ENCODE measurements around the gene NCOA3. TPM values are rescaled to one million over a fixed set of nuclear protein-coding genes. Genes with fewer than 3 reads are reported as not detected.

The NCOA3 gene
- total RNA-seq, 1 donor from 2014 or later: 21.6 TPM

DNA sequence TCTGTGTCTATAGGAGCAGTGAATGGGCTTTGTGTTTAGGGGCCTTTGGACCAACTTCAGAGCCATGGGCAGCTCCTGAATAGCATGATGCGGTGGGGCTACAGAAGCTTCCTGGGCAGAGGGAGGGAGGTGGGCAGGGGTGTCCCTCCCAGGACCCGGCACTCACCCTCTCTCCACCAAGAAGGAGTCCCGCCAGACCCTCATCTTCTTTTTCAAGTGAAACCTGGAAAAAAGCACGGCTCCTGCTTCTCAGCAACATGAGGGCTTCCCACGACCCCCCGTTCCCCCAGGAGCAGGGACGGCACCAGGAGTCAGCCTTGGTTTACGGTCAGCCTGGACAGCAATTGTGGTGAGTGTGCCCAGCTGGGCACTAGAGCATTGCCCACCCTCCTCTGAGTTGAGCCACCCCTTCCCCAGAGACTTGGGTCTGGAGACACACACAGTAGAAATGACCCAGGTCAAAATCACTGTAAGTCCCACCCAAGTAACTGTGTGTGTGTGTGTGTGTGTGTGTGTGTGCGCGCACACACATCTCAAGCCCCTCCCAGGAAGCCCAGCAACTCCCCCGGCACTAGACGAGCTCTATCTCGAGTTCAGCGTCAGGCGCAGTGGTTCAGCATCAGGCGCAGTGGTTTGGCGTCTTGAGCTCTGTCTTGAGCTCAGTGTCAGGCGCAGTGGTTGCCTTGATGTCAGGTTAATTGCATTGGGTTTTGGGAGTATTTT is 175.4 kb downstream of the NCOA3 start:
- DNase-seq (ENCODE audit: missing footprints) (no peak), ATAC-seq (no peak)
- intact Hi-C loops (cut with DNase I): no loop called here

DNA sequence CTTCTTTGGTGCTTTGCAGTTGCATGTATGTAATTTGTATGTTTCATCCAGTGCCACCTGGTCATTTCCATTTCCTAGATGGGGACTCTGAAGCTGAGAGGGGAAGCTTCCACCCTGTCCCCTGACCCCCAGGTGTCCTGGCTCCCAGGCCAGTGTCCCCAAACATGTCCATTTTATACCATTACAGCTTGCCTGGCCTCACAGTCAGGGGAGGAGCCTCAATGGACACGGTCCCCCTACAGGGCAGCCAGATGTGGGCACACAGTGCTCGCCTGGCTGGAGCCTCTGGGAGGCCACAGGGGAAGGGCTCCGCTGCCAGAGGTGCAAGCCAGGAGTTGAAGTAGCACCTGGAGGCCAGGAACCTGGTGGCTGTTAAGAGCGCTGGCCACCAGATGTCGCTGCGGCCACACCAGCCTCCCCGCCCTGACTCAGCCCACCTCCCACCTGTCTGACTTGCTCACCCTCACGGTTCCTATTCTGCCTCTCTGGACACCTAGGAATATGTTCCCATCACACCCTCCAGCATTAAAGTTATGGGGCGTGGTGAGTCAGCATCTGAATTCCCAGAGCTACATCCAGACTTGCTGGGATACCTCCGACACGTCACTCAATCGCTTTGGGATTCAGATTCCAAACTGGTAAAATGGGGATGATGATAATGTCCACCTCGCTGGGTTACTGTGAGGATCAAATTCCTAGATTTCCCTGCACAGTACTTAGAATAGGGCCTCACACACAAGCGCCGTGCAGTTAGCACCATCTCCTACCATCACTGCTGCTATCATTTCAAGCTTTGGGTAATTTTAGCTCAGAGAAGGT is 176.2 kb downstream of the NCOA3 start:
- intact Hi-C loops (cut with DNase I): loop anchor here (1.0 kb wide), 1 partner anchor 943 kb away; no protein-coding TSS in a partner anchor
- DNase-seq (ENCODE audit: missing footprints): no peak
- ATAC-seq: no peak

DNA sequence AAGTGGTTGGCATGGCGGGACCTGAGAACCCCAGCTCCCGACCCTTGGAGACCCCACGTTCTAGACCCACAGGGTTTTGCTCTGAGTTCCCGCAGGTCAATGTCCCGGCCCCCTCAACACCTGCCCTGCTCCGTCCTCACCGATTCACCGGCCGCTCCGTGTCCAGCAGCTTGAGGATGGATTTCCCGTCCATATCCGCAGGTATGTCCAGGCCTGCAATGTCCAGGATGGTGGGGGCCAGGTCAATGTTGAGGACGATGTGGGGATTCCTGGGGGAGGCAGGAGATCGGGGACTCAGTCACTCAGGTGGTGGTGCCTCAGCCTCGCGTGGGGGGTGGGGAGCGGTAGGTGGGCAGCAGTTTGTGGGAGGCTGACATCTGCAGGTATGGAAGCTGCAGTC is 176.8 kb downstream of the NCOA3 start:
- ATAC-seq (no peak), DNase-seq (ENCODE audit: missing footprints) (no peak)
- intact Hi-C loops (cut with DNase I): loop anchor here (1.0 kb wide), 1 partner anchor 943 kb away; no protein-coding TSS in a partner anchor

DNA sequence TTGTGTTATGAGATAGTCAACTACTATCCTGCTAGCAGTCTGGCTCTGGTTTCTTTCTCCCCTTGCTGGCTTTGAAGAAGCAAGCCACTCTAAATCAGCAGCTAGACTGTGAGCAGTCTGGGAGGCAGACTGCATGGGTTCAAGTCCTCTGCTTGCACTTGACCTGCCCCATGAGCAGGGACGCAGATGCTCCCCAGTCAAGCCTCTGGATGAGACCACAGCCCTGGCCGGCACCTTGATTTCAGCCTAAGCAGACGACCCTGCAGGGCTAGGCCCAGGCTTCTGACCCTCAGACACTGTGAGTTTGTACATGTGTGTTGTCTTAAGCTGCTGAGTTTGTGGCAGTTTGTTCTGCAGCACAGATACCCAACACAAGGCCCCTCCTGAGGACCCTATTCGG is 177.8 kb downstream of the NCOA3 start:
- intact Hi-C loops (cut with DNase I): no loop called here
- no peak for ATAC-seq

DNA sequence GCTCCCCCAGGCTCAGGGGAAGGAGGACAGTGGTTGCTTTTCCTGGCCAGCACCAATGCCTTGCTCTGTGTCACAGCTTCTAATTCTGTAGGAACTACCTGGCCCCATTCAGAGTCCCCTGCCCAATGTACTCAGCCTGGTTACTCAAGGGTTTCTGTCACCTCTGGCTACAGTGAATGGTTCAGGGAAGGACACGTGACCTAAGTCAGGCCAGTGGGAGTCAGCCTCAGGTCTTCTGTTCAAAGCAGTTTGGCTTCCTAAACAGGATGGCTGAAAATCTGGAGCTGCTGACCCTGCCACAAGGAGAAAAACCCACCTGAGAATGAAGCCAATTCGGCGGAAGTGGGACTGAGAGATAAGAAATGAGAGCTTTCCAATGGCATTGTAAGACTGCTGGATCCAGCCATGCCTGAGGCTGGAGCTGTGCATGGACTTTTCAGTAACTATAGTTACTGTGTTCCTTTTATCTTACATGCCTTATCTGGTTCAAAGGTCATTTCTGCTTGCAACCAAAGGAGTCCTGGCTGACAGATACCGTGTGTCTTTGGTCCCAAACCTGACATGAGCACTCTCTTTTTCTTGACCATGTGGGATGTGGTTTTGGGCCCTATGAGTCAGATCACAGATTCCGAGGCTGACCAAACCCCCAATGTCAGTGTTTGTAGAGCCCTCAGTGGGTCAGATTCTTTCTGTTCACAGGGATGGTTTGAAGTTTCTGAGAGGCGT is 179.3 kb downstream of the NCOA3 start:
- intact Hi-C loops (cut with DNase I): loop anchor here (5.0 kb wide), 1 partner anchor 106 kb away; the partner anchor contains the start of gene SULF2
- no peak for ATAC-seq
- DNase-seq (ENCODE audit: missing footprints): no peak

More for the DNA sequence above, 177.8 kb downstream of the NCOA3 start:
- peak; percentile 56 for DNase-seq (ENCODE audit: missing footprints)

DNA sequence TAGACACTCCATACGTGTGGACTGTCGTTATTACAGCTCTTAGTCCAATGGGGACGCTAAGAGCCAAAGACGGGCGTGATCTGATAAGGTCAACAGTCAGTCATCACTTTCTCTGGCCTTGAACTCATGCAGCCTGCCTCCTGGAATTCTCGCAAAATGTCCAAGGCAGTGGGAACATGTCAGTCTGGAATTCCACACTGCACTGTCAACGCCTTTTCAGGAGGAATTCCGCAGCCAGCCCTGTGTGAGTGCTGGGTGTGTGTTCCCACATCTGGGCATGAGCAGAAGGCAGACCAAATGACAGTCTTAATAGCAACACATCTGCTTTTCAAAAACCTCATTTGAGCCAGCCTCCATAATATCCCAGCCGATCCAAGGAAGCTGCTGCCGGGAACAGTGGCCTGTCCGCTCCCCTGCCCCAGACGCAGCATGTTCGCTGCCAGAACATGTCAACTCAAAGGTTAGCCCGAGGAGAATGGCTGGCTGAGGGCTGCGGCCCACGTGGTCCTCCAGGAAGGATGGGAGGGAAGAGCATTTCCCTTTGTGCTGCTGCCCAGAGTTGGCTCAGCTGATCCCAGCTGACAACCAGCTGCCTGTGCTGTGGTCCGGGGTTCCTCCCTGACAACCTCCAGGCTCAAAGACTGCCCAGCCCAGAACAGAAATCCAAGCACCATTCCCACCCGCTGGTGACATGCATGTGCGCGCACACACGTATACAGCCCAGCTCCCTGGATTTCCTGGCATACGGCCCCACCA is 180.5 kb downstream of the NCOA3 start:
- DNase-seq (ENCODE audit: missing footprints) (peak; percentile 85), ATAC-seq (peak; percentile 84)
- intact Hi-C loops (cut with DNase I): loop anchor here (5.0 kb wide), 1 partner anchor 105 kb away; the partner anchor contains the start of gene SULF2

DNA sequence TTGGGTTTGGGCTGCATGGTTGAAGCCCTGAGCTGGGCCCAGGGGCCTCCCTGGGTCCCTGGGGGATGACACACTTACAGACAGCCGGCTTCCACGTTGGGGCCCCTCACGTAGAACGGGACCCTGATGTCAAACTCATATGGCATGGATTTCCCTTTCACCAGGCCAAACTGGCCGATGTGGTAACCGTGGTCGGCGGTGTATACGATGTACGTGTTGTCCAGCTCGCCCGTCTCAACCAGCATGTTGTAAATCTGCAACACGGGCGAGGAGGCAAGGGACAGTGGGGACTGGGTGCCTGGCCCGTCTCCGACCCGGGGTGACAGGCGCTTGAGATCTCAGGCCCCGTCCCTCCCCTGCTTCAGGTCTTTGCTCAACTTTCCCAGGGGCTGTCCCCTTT is 181.2 kb downstream of the NCOA3 start:
- DNase-seq (ENCODE audit: missing footprints) (peak; percentile 45), ATAC-seq (no peak)
- intact Hi-C loops (cut with DNase I): loop anchor here (5.0 kb wide), 1 partner anchor 104 kb away; the partner anchor contains the start of gene SULF2

DNA sequence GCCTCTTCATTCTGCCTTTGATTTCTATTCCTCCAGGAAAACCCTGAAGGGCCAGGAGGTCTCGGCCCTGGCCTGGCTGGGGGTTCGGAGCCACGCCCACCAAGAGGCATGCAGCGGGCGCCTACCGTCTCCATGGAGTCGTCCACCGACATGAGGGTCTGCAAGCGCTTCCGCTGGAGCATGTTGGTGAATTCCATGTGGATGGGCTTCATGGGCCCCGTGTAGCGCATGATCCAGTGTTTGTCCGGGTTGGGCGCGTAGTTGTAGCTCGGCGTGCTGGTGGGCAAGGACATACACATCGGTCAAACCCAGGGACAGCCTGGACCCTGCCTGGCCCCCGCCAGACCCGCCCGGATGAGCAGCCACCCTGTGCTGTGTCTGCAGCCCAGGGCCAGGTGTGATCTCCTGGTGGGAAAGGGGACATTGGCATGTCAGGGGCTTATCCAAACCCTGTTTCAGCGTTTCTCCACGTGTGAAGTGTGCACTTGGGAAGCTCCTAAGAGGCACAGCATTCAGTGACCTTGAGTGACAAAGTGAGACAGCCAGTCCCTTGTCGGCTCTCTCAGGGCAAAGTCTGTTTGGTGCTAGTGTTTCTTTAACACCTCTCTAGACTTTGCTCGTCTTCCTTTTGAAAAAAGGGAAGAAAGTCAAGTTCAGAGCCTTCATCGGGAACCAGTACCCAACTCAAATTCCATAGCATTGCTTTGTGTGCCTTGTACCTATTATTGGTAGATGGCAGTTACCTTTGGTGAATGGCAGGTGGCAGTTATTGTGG is 182.8 kb downstream of the NCOA3 start:
- no peak for DNase-seq (ENCODE audit: missing footprints)
- intact Hi-C loops (cut with DNase I): loop anchor here (5.0 kb wide), 1 partner anchor 103 kb away; the partner anchor contains the start of gene SULF2
- ATAC-seq: no peak

DNA sequence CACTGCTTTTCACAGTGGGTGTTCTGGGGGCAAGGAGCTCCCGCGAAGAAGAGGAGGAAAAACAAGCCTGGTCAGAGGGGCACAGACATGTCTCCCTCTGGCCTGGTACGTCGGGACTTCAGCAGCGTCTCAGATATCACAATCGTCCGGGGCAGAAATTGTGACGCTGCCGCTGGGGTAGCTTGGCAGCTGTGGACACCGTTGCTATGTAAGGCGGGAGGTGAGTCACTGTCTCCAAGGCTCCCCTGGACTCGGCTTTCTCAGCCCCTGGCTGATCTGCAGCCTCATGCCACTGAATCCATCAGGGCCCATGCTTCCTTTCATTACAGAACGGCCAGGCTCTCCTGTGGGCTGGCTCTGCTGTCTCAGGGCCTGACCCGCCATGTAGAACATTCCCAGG is 184.9 kb downstream of the NCOA3 start:
- no peak for ATAC-seq
- intact Hi-C loops (cut with DNase I): no loop called here
- DNase-seq (ENCODE audit: missing footprints): no peak

DNA sequence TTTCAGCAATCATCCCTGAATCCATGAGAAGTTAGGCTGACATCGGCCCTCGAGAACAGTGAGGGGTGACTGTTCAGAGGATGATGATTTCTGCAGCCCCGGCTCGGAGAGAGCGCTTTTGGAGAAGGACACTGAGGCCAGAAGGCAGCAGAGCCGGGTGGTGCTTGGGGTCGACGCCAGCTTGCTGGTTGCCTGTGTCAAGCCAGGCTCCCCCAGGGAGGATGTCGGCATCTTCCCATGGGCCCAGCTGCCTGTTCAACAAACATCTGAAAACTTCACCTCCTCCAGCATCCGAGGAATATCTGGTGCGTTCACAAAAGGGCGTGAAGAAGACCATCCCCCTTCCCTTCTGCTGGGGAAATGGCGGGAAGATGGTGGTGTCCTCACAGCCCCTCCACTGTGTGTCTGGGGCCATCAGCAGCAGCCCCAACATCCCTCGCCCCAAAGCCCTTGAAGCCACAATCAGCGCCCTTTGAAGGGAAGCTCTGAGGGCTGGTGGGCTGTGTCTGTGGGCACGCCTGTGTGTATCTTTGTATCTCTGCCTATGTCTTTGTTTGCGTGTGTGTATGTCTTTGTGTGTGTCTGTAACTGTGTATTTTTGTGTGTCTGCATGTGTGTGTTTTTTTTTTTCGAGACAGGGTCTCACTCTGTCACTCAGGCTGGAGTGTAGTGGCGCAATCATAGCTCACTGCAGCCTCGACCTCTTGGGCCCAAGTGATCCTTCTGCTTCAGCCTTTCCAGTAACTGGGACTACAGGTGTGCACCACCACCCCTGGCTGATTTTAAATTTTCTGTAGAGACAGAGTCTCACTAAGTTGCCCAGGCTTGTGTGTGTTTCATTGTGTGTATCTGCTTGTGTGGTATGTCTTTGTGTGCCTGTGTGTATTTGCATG is 185.7 kb downstream of the NCOA3 start:
- no peak for DNase-seq (ENCODE audit: missing footprints)
- ATAC-seq: no peak
- intact Hi-C loops (cut with DNase I): no loop called here

DNA sequence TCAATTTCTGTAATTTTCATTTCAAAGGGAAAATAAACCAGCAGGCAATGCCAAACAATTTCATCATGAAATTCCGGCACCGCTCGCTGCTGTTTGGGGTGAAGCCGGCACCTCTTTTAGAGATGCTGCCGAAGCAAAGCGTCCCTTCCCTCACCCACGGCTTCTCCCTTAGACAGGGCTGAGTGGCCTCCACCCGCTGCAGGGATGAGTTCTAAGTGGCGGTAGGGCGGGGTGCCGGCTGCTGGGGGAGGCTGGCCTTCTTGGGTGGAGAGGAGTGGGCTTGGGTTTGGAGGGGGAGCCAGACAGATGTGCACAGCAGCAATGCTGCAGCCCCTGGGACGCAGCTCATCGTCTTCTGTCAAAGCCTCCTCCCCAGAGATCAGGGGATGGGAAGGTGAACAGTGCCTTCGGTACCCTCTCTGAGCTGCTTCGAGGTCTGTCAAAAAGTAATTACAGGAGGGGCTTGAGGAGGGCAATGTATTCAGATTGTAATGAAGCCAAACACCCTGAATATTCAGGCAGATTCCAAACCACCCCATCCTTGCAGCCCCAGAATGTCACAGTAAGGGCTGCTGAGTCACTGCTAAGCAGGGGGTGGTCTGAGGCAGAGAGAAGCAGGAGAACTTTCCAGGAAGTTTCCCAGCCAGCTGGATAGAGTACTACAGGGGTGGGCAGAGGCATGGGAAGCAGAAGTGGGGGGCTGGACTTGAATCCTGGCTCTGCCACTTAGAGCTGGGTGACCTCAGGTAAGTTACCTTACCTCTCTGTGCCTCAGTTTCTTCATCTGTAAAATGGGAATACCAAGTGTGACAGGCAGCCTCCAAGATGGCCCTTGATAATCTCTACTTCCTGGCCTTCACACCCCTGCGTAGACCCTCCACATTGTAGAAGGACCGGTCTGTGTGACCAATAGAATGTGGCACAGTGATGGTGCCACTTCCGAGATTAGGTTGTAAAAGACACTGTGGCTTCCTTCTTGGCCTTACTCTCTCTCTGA is 187.0 kb downstream of the NCOA3 start:
- no peak for DNase-seq (ENCODE audit: missing footprints)
- intact Hi-C loops (cut with DNase I): no loop called here
- no peak for ATAC-seq

DNA sequence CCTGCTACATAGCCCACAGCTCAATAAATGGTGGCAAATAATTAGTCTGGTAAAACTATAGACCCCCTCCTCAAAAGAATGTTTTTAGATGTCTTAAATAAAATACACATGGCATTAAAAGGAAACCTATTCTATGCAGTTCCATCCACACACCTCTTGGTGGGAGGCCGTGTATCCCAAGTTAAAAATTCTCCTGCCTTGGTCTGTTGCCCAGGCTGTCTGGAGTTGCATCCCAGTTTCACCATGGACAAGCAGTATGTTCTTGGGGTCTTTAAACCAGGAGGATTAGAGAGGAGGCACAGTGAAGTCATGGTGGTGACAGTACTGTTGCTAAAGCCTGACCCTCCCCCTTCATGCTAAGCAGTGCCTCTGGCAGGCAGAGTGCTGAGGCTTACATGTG is 188.0 kb downstream of the NCOA3 start:
- intact Hi-C loops (cut with DNase I): no loop called here
- no peak for DNase-seq (ENCODE audit: missing footprints)
- ATAC-seq: no peak

DNA sequence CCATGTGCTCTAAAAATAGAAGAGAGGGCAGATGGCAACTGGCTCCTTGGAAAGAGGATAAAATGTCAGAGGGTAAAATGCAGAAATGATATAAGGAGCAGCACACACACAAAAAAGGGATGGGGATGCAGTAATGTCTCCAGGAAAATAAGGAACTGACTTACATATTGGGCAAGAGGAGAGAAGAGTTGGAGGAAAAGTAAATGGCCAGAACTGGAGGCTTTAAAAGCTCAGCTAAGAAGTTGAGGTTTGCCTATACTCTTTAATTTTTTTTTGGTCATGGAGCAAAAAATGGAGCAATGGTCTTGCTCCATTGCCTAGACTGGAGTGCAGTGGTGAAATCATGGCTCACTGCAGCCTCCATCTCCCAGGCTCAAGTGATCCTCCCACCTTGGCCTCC is 189.9 kb downstream of the NCOA3 start:
- DNase-seq (ENCODE audit: missing footprints) (no peak), ATAC-seq (no peak)
- intact Hi-C loops (cut with DNase I): no loop called here

DNA sequence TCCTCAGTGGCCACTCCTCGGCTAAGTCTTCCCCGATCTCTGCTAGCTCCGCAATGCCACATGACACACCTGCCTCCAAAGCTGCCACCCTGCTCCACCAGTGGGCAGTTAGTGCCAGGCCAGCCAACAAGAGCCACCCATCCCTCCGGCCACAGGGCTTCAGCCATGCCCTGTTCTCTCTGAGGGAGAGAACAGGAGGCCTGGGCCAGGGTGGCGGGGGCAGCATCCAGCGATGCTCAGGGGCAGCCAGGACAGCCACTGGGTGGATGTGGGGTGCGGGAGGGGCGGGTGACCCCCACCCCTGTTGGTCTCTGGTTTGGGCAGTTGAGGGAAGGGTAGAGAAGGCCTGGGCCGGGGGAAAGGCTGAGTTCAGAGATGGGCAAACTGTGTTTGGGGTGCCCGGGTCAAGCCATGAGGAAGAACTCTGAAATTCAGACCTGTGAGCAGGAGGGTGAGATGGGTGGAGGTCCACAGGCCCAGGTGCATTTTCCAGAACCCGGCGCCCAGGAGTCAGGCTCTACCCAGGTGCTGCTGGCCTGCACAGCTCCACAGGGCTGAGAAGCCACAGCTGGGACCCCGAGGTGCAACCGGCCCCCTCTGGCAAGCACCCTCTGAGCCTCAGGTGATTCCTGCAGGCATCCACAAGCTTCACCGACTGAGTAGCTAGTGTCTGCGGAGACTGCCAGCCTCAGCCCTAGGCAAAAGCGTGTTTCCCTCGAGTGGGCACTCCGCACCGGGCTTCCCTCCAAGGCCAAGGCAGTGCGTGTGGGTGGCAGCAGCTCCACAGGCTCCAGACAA is 192.5 kb downstream of the NCOA3 start:
- ATAC-seq (no peak), DNase-seq (ENCODE audit: missing footprints) (no peak)
- intact Hi-C loops (cut with DNase I): no loop called here

DNA sequence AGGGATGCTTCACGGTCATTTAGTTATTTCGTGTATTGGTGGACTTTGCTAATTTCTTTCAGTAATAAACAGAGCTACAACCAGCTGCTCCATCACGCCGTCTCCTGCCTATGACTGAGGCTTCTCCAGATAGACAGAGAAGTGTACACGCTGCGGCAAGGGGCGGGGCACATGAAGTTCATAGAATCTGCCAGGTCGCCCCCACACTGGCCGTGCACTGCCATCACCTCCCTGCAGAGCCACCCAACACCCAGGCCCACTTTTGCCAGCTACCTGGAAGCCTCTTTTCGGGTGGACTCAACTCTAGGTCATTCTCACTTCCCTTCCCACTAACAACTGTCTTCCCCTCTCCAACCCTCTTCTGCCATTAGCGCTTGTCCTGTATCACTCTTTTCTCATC is 195.2 kb downstream of the NCOA3 start:
- no peak for DNase-seq (ENCODE audit: missing footprints)
- intact Hi-C loops (cut with DNase I): no loop called here
- ATAC-seq: no peak

All from Right ventricle myocardium inferior (tissue), 1 donor.